NCI-H446 treated with DMSO at 0.1 percent for 48 hours (cell line): ENCODE data around the gene DDX6.
A peak's percentile ranks its signal among the peaks of the same experiment; 100 is the strongest.
"Not testable (repeated sequence)": the region's sequence is repeated elsewhere in the genome, so short reads cannot be mapped to it uniquely, and the experiment has no call there.

Source experiments
- DNase-seq: peaks from one replicate; lab custom pipeline; 2025; lab: John Stamatoyannopoulos, UW

The DDX6 gene

GRCh38 chr11:118744046-118744445 is 46.9 kb downstream of the DDX6 start:
- peak; percentile 37 for DNase-seq

- no peak for DNase-seq
Measured at GRCh38 chr11:118742304-118742703, 48.7 kb downstream of the DDX6 start.

GRCh38 chr11:118740892-118741291 is 50.1 kb downstream of the DDX6 start:
- no peak for DNase-seq

GRCh38 chr11:118735203-118735602 is 55.8 kb downstream of the DDX6 start:
- DNase-seq, result no peak

- no peak for DNase-seq
Measured at GRCh38 chr11:118734031-118734430, 56.9 kb downstream of the DDX6 start.

- not testable (repeated sequence) for DNase-seq
Measured at GRCh38 chr11:118729753-118730152, 61.2 kb downstream of the DDX6 start.

- not testable (repeated sequence) for DNase-seq
Measured at GRCh38 chr11:118728112-118728511, 62.9 kb downstream of the DDX6 start.

- not testable (repeated sequence) for DNase-seq
Measured at GRCh38 chr11:118727721-118728066, 63.3 kb downstream of the DDX6 start.

GRCh38 chr11:118727001-118727720 is 63.8 kb downstream of the DDX6 start:
- DNase-seq, result not testable (repeated sequence)

- not testable (repeated sequence) for DNase-seq
Measured at GRCh38 chr11:118721478-118722015, 69.4 kb downstream of the DDX6 start.

- not testable (repeated sequence) for DNase-seq
Measured at GRCh38 chr11:118720740-118721139, 70.2 kb downstream of the DDX6 start.

GRCh38 chr11:118720078-118720477 is 70.9 kb downstream of the DDX6 start:
- DNase-seq, result not testable (repeated sequence)

GRCh38 chr11:118718562-118718961 is 72.4 kb downstream of the DDX6 start:
- DNase-seq, result not testable (repeated sequence)

GRCh38 chr11:118717733-118718132 is 73.2 kb downstream of the DDX6 start:
- not testable (repeated sequence) for DNase-seq

- not testable (repeated sequence) for DNase-seq
Measured at GRCh38 chr11:118717221-118717620, 73.7 kb downstream of the DDX6 start.

GRCh38 chr11:118715837-118716260 is 75.1 kb downstream of the DDX6 start:
- DNase-seq, result no peak

- DNase-seq, result no peak
Measured at GRCh38 chr11:118715245-118715831, 75.6 kb downstream of the DDX6 start.

GRCh38 chr11:118714816-118715215 is 76.1 kb downstream of the DDX6 start:
- DNase-seq, result no peak

- DNase-seq, result not testable (repeated sequence)
Measured at GRCh38 chr11:118714416-118714815, 76.5 kb downstream of the DDX6 start.

GRCh38 chr11:118708296-118708695 is 82.7 kb downstream of the DDX6 start:
- DNase-seq, result no peak

- DNase-seq, result no peak
Measured at GRCh38 chr11:118706546-118706825, 84.5 kb downstream of the DDX6 start.

- DNase-seq, result peak; percentile 56
Measured at GRCh38 chr11:118705791-118706545, 85.0 kb downstream of the DDX6 start.
